Ovary (tissue), 3 donors: ENCODE data around the gene ZNF423.

Source experiments
- EP300 ChIP-seq: sonication (generic); formaldehyde crosslinking; IDR thresholded peaks from one replicate; pipeline ENCODE4 v1.6.1; 2017; ENCODE audit warnings: antibody characterized with exemption
- POLR2A ChIP-seq: fragments of 450-650 bp; IDR thresholded peaks from one replicate; pipeline ENCODE4 v1.6.1; 2017; ENCODE audit warnings: antibody characterized with exemption, mild to moderate bottlenecking, moderate library complexity
- TF ChIP-seq, protein P1 (sequence below), 3 donors: fragments of 450-650 bp in 2 of 3; fragments of 200-600 bp in 1 of 3; IDR thresholded peaks; one replicate each; pipeline versions ENCODE4 v1.5.1 to v1.8.0; 2016 to 2022; ENCODE audit warnings: antibody characterized with exemption in 3 of 3, mild to moderate bottlenecking in 1 of 3
- donor health status: DM: no; HTN: no; CAD: no.

DNA sequence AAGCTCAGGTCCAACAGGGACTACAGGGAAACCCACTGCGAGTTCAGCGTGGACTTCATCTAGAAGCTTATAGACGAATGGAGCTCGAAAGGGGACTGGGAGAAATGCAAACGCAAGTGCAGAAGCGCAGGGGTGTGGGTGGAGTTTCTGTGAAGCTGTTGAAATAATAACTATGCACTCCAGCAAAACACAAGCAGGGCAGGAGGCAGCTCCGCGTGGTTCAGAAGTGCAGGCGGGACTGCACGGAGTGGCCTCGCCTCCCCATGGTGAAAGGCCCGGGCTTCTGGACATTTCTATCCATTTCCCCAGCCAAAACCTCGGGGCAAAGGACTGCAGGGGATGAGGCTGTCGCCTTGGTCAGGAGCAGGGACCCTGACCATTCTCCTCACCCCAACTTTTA, 74.5 kb downstream of the ZNF423 start:
- TF ChIP-seq, protein P1, sequence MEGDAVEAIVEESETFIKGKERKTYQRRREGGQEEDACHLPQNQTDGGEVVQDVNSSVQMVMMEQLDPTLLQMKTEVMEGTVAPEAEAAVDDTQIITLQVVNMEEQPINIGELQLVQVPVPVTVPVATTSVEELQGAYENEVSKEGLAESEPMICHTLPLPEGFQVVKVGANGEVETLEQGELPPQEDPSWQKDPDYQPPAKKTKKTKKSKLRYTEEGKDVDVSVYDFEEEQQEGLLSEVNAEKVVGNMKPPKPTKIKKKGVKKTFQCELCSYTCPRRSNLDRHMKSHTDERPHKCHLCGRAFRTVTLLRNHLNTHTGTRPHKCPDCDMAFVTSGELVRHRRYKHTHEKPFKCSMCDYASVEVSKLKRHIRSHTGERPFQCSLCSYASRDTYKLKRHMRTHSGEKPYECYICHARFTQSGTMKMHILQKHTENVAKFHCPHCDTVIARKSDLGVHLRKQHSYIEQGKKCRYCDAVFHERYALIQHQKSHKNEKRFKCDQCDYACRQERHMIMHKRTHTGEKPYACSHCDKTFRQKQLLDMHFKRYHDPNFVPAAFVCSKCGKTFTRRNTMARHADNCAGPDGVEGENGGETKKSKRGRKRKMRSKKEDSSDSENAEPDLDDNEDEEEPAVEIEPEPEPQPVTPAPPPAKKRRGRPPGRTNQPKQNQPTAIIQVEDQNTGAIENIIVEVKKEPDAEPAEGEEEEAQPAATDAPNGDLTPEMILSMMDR (IDR thresholded peaks at IDR 0.05), result no peak
- TF ChIP-seq POLR2A (no peak), EP300 (no peak)
